ENCODE measurements around the gene REST.

Gene REST

DNA sequence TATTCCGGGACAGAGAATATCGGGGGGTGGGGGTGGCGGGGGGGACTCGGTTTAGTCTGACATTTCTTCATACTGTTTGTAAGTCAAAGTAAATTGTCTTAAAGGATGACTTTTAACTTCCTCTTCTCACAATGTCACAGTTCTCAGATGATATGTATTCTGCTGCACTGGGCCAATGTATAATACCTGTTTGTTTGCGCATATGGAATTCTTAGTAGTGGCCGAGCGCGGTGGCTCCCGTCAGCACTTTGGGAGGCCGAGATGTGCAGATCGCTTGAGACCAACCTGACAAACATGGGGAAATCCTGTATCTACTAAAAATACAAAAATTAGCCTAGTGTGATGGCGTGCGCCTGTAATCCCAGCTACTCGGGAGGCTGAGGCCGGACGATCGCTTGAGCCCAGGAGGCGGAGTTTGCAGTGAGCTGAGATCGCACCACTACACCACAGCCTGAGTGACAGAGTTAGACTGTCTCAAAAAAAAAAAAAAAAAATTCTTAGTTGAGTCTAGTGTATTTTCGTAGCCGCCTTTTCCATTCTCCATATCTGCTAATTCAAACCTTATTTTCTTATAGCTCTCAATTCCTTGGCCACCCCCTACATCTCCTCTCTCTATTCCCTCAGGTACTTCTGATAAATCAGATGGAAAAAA, 71.8 kb downstream of the REST start:
- no peak for DNase-seq

DNA sequence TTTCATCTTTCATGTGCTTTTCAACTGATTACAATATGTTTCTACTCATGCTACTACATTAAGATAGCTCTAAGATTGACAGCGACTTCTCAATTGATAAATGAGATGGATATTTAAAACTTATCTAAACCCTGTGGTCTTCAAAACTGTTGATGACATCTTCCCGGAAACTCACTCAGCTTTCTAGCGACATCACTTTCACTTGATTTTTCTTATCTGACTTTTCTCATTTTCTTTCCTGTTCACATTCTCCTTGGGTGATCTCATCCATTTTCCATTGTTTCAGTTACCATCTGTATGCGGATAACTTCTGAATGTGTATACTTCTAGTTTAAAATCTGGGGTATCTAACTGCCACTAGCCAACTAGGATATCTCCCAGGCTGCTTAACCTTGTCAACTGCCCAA, 74.1 kb downstream of the REST start:
- no peak for DNase-seq

GRCh38 chr4:56986192-56986591, 78.5 kb downstream of the REST start:
- DNase-seq: no peak

DNA sequence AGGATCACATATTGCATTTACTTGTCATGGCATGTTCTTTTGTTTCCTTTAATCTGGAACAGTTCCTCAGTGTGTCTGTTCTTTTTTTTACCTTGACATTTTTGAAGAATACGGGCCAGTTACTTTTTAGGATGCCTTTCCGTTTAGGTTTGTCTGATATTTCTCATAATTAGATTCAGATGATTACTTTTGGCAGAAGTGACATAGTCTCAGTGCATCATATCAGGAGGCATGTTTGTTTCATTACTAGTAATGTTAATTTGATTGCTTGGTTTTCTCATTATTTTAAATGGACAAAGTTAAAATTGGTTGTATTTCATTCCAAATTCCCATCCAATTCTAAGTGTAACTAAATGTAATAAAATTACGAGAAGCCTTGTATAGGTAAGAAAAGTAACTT, 79.3 kb downstream of the REST start:
- no peak for DNase-seq

DNA sequence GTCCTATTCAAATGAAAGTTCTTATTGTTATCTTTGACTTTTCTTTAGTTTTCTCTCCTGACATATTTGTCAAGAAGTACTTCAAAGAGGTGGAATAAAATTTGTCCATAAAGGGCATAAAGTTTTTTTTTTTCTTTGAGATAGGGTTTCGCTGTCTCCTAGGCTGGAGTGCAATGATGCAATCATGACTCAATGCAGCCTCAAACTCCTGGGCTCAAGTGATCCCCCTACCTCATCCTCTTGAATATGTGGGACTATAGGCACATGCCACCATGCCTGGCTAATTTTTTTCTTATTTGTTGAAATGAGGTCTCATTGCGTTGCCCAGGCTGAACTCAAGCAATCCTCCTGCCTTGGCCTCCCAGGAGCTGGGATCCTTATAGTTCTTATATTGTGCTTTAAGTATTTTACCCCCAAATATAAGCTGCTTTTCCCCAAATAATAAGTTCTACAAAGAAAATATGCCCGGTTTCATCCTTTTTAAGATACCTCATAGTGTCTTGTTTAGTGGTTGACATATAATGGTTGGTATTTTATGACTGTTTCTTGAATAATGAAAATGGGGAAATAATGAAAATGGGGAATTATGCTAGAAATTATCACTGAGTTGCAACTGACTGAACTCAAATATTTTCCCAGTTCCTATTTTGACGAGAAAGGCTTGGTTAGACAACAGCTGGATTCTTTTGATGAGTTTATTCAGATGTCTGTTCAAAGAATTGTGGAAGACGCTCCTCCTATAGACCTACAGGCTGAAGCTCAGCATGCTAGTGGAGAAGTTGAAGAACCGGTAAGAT, 82.6 kb downstream of the REST start:
- no peak for DNase-seq

- no peak for DNase-seq
Measured at GRCh38 chr4:56995525-56995924, 87.8 kb downstream of the REST start.

- no peak for DNase-seq
Measured at GRCh38 chr4:56999751-57000150, 92.1 kb downstream of the REST start.

DNA sequence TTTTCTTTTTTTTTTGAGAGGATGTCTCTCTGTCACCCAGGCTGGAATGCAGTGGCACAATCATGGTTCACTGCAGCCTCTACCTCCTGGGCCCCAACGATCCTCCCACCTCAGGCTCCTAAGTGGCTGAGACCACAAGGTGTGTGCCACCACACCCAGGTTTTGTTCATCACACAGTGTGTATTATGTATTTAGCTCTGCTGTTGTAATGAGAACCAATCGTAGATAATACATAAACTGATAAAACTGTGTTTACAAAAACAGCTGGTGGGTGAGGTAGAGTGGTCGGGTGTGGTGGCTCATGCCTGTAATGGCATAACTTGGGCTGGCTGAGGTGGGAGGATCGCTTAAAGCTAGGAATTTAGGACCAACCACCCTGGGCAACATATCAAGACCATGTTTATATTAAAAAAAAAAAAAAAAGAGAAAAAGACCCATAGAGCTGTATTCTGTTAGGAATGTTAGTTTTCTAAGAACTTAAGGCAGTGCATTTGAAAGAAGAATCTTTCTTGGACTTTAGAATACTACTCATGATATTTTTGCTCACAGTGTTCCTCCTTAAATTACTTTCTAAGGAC, 105.9 kb downstream of the REST start:
- DNase-seq: no peak

All from NCI-H1436 treated with DMSO at 0.1 percent for 48 hours (cell line).